GM19455 (cell line): ENCODE results near the gene GCNT2.
"Not testable (repeated sequence)": the region's sequence is repeated elsewhere in the genome, so short reads cannot be mapped to it uniquely, and the experiment has no call there.

Source experiments
- ATAC-seq: cut with Tn5 transposase; IDR thresholded peaks from one replicate; pipeline ENCODE4 v1.9.1; 2021; ENCODE audit not compliant: unreplicated experiment

GCNT2 gene

DNA sequence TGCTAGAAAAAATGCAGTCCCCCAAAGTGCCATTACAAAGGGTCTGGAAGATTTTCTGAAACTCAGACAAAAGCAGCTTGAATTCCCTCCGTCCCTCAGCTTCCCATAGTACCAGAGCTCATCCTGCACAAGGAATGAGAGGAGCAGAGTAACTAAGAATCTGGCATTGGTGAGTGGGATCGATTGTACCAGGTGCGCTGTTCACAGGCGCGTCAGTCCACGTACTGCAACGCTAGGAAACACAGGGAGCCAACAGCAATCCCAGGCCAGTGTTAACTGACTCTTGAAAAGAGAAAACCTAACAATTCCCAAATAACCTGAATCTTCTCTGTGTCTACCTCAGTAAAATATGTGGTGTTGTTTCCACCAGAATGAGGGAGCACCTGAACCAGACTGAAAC is 77.9 kb downstream of the GCNT2 start:
- no peak for ATAC-seq

- not testable (repeated sequence) for ATAC-seq
Observed at GRCh38 chr6:10600681-10601080, 79.5 kb downstream of the GCNT2 start.

DNA sequence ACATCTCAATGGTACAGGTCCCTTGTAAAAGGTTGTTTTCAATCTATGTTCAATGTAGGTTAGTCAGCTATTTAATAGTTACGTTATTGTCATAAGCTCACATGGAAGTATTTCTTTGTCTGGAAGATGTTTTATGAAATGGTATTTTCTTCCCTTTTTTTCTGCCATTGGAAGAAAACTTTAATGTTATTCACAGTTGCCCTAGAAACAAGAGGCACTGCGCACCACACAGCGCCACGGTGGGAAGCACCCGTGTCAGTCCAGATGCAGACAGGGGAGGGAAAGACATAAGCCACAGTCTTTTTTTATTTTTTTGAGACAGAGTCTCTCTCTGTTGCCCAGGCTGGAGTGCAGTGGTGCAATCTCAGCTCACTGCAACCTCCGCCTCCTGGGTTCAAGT is 82.1 kb downstream of the GCNT2 start:
- ATAC-seq = no peak

DNA sequence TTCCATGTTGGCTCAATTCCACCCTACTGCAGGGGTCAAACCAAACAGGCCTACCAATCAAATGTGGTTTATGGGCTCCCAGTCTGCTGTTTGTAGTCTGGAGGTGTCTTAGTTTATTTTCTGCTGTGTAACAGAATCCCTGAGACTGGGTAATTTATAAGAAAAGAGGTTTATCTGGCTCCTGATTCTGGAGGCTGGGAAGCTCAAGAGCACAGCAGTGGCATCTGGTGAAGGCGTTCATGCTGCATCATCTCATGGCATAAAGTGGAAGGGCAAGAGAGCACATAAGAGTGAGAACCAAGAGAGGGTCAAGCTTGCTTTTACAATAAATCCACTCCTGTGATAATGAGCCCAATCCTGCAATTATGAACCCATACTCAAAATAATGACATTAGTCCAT is 87.9 kb downstream of the GCNT2 start:
- no peak for ATAC-seq

GRCh38 chr6:10610289-10610688 is 89.1 kb downstream of the GCNT2 start:
- ATAC-seq = no peak

DNA sequence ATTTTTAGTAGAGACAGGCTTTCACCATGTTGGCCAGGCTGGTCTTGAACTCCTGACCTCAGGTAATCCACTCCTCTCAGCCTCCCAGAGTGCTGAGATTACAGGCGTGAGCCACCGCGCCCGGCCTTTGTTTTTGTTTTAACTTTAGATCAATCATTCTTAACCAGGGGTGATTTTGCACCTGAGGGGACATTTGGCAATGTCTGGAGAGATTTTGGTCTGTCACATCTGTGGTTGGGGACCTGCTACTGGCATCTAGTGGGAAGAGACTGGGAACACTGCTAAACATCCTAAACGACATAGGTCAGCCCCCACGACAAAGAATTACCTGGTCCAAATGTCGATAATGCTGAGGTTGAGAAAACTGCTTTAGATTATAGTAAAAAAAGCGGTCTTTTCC is 91.0 kb downstream of the GCNT2 start:
- no peak for ATAC-seq

- no peak for ATAC-seq
Observed at GRCh38 chr6:10613077-10613476, 91.9 kb downstream of the GCNT2 start.

GRCh38 chr6:10613723-10614122 is 92.6 kb downstream of the GCNT2 start:
- no peak for ATAC-seq

DNA sequence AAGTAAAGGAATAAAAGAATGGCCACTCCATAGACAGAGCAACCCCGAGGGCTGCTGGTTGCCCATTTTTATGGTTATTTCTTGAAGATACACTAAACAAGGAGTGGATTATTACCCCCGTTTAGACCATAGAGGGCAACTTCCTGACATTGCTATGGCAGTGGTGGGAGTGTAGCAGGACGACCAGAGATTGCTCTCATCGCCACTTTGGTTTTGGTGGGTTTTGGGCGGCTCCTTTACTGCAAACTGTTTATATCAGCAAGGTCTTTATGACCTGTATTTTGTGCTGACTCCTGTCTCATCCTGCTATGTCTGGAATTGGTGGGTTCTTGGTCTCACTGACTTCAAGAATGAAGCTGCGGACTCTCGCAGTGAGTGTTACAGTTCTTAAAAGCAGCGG is 94.5 kb downstream of the GCNT2 start:
- ATAC-seq = no peak

GRCh38 chr6:10616266-10616665 is 95.1 kb downstream of the GCNT2 start:
- not testable (repeated sequence) for ATAC-seq

GRCh38 chr6:10617008-10617696 is 96.0 kb downstream of the GCNT2 start:
- ATAC-seq = no peak

GRCh38 chr6:10618409-10618808 is 97.3 kb downstream of the GCNT2 start:
- no peak for ATAC-seq

- ATAC-seq = no peak
Observed at GRCh38 chr6:10621213-10621612, 100.1 kb downstream of the GCNT2 start.

DNA sequence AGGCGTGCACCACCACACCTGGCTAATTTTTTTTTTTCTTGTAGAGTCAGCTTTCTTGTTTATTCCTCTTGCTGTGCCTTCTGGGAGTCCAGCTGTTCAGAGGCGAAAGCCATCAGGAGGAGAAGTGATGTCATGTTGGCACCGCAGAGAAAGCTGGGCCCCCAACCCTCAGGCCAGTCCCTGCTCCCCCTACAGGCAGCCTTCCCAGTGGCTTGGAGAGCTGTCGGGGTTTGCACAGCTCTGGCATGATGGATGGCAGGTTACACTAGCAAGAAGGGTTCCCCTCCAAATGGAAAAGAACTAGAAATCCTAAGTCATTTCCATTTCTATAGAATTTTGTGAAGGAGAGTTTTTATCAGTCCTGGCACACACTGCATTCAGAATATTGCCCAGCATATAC is 100.7 kb downstream of the GCNT2 start:
- no peak for ATAC-seq

GRCh38 chr6:10624836-10625235 is 103.7 kb downstream of the GCNT2 start:
- ATAC-seq = no peak

DNA sequence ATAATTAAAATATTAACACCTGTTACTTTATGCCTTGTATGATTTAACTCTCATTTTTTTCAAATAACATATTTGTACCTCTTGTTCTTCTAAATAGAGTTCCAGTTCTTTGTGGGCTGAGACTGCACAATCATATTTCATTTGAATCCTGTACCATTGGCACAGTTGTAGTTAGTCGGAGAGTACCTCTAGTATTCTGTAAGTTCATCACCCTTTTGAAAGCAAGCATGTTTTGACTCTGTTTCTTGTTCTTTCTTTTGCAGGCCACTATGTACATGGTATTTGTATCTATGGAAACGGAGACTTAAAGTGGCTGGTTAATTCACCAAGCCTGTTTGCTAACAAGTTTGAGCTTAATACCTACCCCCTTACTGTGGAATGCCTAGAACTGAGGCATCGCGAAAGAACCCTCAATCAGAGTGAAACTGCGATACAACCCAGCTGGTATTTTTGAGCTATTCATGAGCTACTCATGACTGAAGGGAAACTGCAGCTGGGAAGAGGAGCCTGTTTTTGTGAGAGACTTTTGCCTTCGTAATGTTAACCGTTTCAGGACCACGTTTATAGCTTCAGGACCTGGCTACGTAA is 105.1 kb downstream of the GCNT2 start:
- ATAC-seq = no peak

DNA sequence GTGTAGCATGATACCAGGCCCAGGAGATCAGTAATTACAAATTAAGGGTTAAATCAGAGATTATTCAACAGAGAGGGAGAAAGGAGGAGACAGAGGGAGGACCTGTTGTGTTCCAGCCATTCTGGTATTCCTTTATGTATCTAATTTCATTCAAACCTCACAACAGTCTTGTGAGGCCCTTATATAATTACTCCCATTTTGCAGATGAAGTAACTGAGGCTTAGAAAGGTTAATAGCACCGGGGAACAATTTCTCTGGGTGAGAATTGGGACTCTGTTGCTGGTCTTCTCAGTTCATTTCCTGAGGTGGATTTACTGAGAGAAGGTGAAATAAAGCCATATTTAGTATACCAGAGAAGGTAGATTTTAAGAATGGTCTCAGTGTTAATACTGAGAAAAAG is 106.6 kb downstream of the GCNT2 start:
- ATAC-seq = no peak

DNA sequence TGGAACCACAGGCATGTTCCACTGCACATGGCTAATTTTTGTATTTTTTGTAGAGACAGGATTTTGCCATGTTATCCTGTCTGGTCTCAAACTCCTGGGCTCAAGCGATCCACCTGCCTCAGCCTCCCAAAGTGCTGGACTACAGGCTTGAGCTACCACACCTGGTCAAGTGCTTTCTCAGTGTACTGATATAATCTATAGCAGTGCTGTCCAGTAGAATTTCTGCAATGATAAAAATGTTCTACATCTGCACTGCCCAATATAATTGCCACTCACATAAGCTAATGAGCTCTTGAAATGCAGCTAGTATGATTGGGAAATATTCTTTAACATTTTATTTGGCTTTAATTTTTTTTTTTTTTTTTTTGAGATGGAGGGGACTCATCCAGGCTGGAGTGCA is 109.0 kb downstream of the GCNT2 start:
- ATAC-seq = no peak

- peak; percentile 87 for ATAC-seq
Observed at GRCh38 chr6:10633216-10633615, 112.1 kb downstream of the GCNT2 start.

DNA sequence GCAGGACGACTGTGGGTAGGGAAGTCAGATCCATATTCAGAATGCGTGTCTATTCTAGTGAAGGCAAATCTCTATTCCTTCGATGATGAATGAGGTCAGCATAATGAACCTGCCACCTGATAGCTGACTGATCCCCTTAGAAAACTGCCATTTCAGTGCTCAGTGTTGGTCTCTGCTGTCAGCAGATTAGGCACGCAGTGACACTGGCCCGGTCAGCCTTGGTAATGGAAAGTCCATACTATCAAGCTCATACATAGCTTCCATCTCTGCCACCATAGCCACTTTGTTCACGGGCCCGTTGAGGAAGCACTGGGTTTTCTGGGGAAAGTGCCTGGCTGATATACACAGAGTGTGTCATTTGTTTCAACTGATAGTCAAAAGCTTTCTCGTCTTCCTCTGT is 119.3 kb downstream of the GCNT2 start:
- no peak for ATAC-seq

DNA sequence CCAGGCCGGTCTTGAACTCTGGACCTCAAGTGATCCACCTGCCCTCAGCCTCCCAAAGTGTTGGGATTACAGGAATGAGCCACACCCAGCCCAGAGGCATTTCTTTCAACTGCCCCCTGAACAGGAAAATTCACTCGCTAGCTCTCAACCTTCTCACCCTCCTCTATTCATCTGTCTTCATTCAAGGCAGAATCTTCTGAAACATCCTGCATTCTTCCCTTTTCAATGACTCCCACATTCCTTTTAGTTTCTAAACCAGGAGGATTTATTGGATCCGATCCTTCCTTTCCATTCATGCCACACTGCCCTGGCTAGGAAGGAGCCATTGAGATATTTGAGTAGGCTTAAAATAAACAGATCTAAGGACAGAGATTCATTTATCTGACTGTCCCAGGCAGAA is 120.4 kb downstream of the GCNT2 start:
- ATAC-seq = no peak

DNA sequence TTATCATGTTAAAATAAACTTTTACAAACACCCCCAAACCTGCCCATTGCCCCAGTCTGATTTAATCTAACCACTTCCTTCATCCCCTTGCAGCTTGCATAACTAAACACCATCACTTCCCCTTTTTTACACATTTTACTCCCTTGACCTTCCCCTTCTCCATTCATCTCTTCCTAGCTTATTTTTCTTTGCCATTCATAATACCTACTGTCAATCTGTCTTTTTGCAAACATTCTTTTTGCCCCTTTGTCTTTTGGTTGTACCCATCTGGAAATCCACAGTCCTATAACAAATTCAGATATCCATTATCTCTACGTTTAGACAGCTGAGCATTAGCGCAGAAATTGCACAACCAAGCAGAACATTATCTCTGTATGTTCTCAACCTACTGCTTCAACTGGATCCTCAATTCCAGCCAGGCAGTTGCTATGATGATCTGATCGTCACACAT is 122.1 kb downstream of the GCNT2 start:
- ATAC-seq = no peak

DNA sequence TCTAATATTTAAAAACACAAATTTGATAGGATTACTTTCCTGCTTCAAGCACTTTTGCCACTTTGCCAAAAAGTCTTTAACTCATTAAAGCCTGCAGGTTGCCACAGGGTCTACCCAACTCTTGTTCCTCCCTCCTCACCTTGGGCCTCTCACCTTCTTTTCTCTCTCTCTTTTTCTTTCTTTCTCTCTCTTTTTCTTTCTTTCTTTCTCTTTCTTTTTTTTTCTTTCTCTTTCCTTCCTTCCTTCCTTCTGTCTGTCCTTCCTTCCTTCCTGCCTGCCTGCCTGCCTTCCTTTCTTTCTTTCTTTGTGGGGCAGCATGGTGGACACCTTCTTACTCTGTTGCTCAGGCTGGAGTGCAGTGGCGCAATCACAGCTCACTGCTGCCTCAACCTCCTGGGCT is 123.1 kb downstream of the GCNT2 start:
- no peak for ATAC-seq
